Astrocyte (in vitro differentiated cells and primary cell): ENCODE results near the gene WFDC5. TPM values are rescaled to one million over a fixed set of nuclear protein-coding genes. Genes with fewer than 3 reads are reported as not detected.

Experiments
- DNase-seq: peaks from one replicate; pipeline ENCODE4 v3.0.0-alpha.2; 2010; ENCODE audit warnings: low read depth
- FAIRE-seq: peaks from 2 replicates; lab custom pipeline; 2011; peaks lifted over from hg19 to GRCh38; lab: Jason Lieb, UNC
- H2AFZ ChIP-seq: 2 replicates; pipeline ENCODE4 v1.6.0; 2012; ENCODE audit warnings: low read depth, low read length, inconsistent platforms
- H3K27ac ChIP-seq: 2 replicates; pipeline ENCODE4 v1.5.1; 2011; ENCODE audit warnings: low read depth, low read length, inconsistent platforms
- H3K27me3 ChIP-seq: 2 replicates; pipeline ENCODE4 v1.6.0; 2011; ENCODE audit warnings: low read length, inconsistent platforms; ENCODE audit not compliant: insufficient read depth
- H3K36me3 ChIP-seq: 2 replicates; pipeline ENCODE4 v1.5.1; 2011; ENCODE audit warnings: low read length, inconsistent platforms; ENCODE audit not compliant: insufficient read depth
- H3K4me1 ChIP-seq: 2 replicates; pipeline ENCODE4 v1.5.1; 2011; ENCODE audit warnings: low read length, inconsistent platforms; ENCODE audit not compliant: insufficient read depth
- H3K4me2 ChIP-seq: 2 replicates; pipeline ENCODE4 v1.6.0; 2012; ENCODE audit warnings: low read length, inconsistent platforms
- H3K4me3 ChIP-seq: 2 replicates; pipeline ENCODE4 v1.5.1; 2011; ENCODE audit warnings: low read depth, mild to moderate bottlenecking, low read length, inconsistent platforms; ENCODE audit not compliant: insufficient read depth
- H3K79me2 ChIP-seq: 2 replicates; pipeline ENCODE4 v1.6.0; 2012; ENCODE audit warnings: mild to moderate bottlenecking, low read length, inconsistent platforms; ENCODE audit not compliant: insufficient read depth
- H3K9ac ChIP-seq: 2 replicates; pipeline ENCODE4 v1.6.0; 2012; ENCODE audit warnings: mild to moderate bottlenecking, low read length, inconsistent platforms
- H3K9me3 ChIP-seq: 2 replicates; pipeline ENCODE4 v1.5.1; 2012; ENCODE audit warnings: low read depth, mild to moderate bottlenecking, low read length, inconsistent platforms; ENCODE audit not compliant: insufficient read depth
- H4K20me1 ChIP-seq: 2 replicates; pipeline ENCODE4 v1.6.0; 2012; ENCODE audit warnings: low read length, inconsistent platforms; ENCODE audit not compliant: insufficient read depth
- H3K27ac Mint-ChIP-seq: one replicate; pipeline ENCODE4 v1.8.0; 2021; ENCODE audit warnings: mild to moderate bottlenecking, mixed read lengths; ENCODE audit not compliant: unreplicated experiment
- H3K27me3 Mint-ChIP-seq: one replicate; pipeline ENCODE4 v1.8.0; 2021; ENCODE audit warnings: low read depth, mixed read lengths; ENCODE audit not compliant: unreplicated experiment
- H3K36me3 Mint-ChIP-seq: one replicate; pipeline ENCODE4 v1.8.0; 2021; ENCODE audit warnings: low read depth, mixed read lengths; ENCODE audit not compliant: unreplicated experiment
- H3K4me1 Mint-ChIP-seq: one replicate; pipeline ENCODE4 v1.8.0; 2021; ENCODE audit warnings: low read depth, mixed read lengths; ENCODE audit not compliant: unreplicated experiment
- H3K4me3 Mint-ChIP-seq: one replicate; pipeline ENCODE4 v1.8.0; 2021; ENCODE audit warnings: mild to moderate bottlenecking, moderate library complexity, mixed read lengths; ENCODE audit not compliant: unreplicated experiment
- H3K9me3 Mint-ChIP-seq: one replicate; pipeline ENCODE4 v1.8.0; 2021; ENCODE audit warnings: mild to moderate bottlenecking, mixed read lengths; ENCODE audit not compliant: unreplicated experiment
- EZH2 ChIP-seq: IDR thresholded peaks from 2 replicates; pipeline ENCODE4 v1.6.1; 2012; ENCODE audit warnings: mild to moderate bottlenecking, low read length, inconsistent platforms; ENCODE audit not compliant: insufficient read depth
- total RNA-seq: library from RNA; stranded (reverse); gene quantifications from 2 replicates; pipeline ENCODE4 v1.2.1, GENCODE V29; 2021
- TF ChIP-seq, protein P1 (sequence below): IDR thresholded peaks from 2 replicates; pipeline ENCODE4 v1.5.1; 2011; ENCODE audit warnings: low read depth, mild to moderate bottlenecking, inconsistent platforms, low read length, moderate library complexity; ENCODE audit not compliant: insufficient read depth

The WFDC5 gene
- total RNA-seq, 1 donor from 2014 or later = not detected

DNA sequence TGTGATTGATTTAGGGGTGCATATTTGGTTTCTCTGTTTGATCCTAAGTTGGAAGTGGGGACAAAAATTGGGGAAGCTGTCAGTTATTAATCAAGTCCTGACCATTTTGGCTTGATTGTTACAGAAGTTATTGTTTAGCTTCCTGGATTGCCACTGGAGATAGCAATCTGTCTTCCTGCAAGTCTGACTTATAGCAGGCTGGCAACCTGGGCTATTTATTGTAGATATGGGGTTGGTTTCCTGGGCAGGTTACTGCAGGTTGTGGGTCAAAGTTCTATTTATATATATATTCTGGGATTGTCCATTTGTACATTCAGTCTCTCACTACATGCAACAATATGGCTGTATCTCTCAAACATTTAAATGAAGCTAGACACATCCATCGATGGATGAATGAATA, 31.8 kb downstream of the WFDC5 start:
- peaks cover 5% of the 10 kb centered on the region for H3K4me1 ChIP-seq
- no peak overlapping the region for H3K9ac ChIP-seq
- no peak overlapping the region for H3K4me3 ChIP-seq
- FAIRE-seq (no peak), DNase-seq (no peak)
- H2AFZ ChIP-seq = no peak overlapping the region
- no peak overlapping the region for H3K4me3 Mint-ChIP-seq
- no peaks in the 10 kb centered on the region for H3K36me3 ChIP-seq
- no peak overlapping the region for H3K4me2 ChIP-seq
- no peak for TF ChIP-seq EZH2
- TF ChIP-seq, protein P1, sequence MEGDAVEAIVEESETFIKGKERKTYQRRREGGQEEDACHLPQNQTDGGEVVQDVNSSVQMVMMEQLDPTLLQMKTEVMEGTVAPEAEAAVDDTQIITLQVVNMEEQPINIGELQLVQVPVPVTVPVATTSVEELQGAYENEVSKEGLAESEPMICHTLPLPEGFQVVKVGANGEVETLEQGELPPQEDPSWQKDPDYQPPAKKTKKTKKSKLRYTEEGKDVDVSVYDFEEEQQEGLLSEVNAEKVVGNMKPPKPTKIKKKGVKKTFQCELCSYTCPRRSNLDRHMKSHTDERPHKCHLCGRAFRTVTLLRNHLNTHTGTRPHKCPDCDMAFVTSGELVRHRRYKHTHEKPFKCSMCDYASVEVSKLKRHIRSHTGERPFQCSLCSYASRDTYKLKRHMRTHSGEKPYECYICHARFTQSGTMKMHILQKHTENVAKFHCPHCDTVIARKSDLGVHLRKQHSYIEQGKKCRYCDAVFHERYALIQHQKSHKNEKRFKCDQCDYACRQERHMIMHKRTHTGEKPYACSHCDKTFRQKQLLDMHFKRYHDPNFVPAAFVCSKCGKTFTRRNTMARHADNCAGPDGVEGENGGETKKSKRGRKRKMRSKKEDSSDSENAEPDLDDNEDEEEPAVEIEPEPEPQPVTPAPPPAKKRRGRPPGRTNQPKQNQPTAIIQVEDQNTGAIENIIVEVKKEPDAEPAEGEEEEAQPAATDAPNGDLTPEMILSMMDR = no peak
- H3K27ac ChIP-seq = no peak overlapping the region
- H3K27ac Mint-ChIP-seq = no peak overlapping the region
- H3K27me3 ChIP-seq = no peaks in the 10 kb centered on the region
- no peaks in the 10 kb centered on the region for H3K9me3 ChIP-seq
- no peaks in the 10 kb centered on the region for H3K79me2 ChIP-seq
- H3K9me3 Mint-ChIP-seq = peaks cover 4% of the 10 kb centered on the region
- H3K36me3 Mint-ChIP-seq = peaks cover 27% of the 10 kb centered on the region
- H3K4me1 Mint-ChIP-seq = peaks cover 8% of the 10 kb centered on the region
- H3K27me3 Mint-ChIP-seq = no peaks in the 10 kb centered on the region
- H4K20me1 ChIP-seq = no peaks in the 10 kb centered on the region

DNA sequence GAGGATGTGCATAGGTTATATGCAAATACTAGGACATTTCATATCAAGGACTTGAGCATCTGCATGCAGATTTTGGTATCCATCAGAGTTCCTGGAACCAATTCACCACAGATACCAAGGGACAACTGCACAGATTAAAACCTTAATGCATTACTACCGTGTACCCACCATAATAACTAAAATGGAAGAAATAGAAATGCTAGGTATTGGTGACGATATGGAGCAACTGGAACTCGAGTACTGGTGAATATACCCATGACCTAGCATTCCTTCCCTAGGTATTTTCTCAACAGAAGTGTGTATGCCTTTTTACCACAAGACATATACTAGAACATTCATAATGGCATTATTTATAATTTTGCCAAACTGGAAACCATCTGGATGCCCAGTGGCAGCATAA, 32.5 kb downstream of the WFDC5 start:
- Mint-ChIP-seq H3K4me1 (peaks cover 2% of the 10 kb centered on the region), H3K9me3 (peaks cover 4% of the 10 kb centered on the region), H3K36me3 (peaks cover 27% of the 10 kb centered on the region), H3K4me3 (no peak overlapping the region), H3K27ac (no peak overlapping the region), H3K27me3 (no peaks in the 10 kb centered on the region)
- Histone ChIP-seq H3K4me3 (no peak overlapping the region), H3K27ac (no peak overlapping the region), H3K4me2 (no peak overlapping the region), H3K79me2 (no peaks in the 10 kb centered on the region), H3K27me3 (no peaks in the 10 kb centered on the region), H3K36me3 (peaks cover 4% of the 10 kb centered on the region), H2AFZ (no peak overlapping the region), H3K9me3 (no peaks in the 10 kb centered on the region), H4K20me1 (no peaks in the 10 kb centered on the region), H3K4me1 (no peaks in the 10 kb centered on the region), H3K9ac (no peak overlapping the region)
- DNase-seq = no peak
- TF ChIP-seq EZH2 = no peak
- TF ChIP-seq, protein P1 = no peak
- no peak for FAIRE-seq

DNA sequence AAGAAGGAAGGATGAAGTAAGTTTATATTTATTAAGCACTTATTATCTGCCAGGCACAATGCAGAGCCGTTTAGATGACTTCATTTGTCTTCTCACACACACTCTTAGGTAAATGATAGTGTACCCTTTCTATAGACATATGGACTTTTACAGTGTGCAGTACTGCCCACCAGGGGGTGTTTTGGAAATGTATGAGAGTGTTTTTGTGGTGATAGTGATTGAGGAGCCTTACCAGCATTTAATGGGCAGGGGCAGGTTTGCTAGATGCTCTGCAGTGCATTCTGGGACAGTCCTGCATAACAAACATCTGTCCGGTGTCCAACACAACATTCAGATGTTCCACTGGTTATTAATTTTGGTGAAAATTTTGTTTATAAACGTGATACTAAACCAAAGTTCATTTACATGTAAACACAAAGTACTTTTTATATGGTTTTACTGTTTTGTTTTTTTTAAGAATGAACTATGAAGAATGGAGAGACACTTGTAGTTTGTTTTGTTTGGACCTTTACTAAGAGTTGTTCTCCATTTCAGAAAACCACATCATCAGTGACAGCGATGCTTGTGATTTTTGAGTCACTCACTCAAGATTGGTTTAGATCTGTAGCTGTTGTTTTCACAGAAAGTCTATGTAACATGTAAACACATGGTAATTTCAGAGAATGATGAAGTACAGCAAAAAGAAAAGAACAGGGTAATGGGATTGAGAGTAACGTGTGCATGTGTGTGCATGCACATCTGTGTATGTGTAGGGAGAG, 33.9 kb downstream of the WFDC5 start:
- Mint-ChIP-seq H3K4me1 (no peaks in the 10 kb centered on the region), H3K4me3 (no peak overlapping the region), H3K36me3 (peaks cover 25% of the 10 kb centered on the region), H3K27me3 (no peaks in the 10 kb centered on the region), H3K9me3 (peaks cover 2% of the 10 kb centered on the region), H3K27ac (no peak overlapping the region)
- peaks cover 4% of the 10 kb centered on the region for H3K36me3 ChIP-seq
- H3K4me1 ChIP-seq = no peaks in the 10 kb centered on the region
- H4K20me1 ChIP-seq = no peaks in the 10 kb centered on the region
- H3K9me3 ChIP-seq = no peaks in the 10 kb centered on the region
- TF ChIP-seq EZH2 = no peak
- TF ChIP-seq, protein P1 = peak; percentile 45
- H2AFZ ChIP-seq = no peak overlapping the region
- no peak overlapping the region for H3K9ac ChIP-seq
- H3K27ac ChIP-seq = no peak overlapping the region
- H3K4me3 ChIP-seq = no peak overlapping the region
- H3K4me2 ChIP-seq = no peak overlapping the region
- no peak for FAIRE-seq
- no peaks in the 10 kb centered on the region for H3K27me3 ChIP-seq
- no peaks in the 10 kb centered on the region for H3K79me2 ChIP-seq
- DNase-seq = no peak
